Measurements from ENCODE around the gene RGS7BP.
A peak's percentile ranks its signal among the peaks of the same experiment; 100 is the strongest.
"Not testable (repeated sequence)": the region's sequence is repeated elsewhere in the genome, so short reads cannot be mapped to it uniquely, and the experiment has no call there.

RGS7BP gene

DNA sequence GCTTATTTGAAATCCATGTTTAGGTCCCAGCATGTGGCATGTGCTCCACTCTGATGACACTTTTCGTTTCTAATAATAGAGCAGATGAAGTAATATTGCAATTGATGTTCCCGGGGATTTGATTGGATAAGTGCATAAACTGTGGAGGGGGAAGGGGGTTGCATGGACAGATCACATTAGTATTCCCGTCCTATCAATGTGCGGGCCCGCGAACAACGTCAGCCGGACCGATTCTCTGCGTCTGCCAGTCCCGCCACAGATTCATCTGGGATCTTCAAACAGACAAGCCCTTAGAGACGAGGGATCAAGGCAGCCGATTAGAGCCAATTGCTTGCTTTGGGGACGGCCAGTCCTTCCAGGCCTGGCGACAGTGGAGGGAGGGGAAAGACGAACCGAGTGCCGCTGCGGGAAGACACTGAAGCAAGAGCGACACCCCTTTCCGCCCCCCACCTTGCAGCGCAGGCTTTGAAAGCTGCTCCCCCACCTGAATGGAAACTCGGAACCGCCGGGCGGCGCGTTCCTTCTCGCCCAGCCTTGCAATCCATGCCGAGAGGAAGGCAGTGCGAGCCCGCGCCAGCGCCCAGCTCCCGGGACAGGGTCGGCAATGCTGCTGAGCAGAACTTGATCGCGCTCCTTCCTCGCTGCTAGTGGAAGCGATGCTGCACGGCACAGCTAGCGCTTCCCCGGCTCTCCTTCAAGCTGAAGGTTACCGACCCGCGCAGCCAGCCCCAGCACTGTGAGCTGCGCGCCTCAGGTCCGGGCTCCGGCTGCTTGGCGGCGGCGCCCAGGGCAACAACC is at the start of gene RGS7BP:
Gene RGS7BP, plus strand, starts transcription at position 247 of the 798 bp plus-strand sequence. CDS start 610 bp downstream, outside the sequence.
- no peak for DNase-seq

- DNase-seq, result no peak
Measured at GRCh38 chr5:64457846-64458245, 48.0 kb upstream of the RGS7BP start.

GRCh38 chr5:64458948-64459347 is 46.9 kb upstream of the RGS7BP start:
- DNase-seq, result no peak

GRCh38 chr5:64462391-64462790 is 43.4 kb upstream of the RGS7BP start:
- no peak for DNase-seq

DNA sequence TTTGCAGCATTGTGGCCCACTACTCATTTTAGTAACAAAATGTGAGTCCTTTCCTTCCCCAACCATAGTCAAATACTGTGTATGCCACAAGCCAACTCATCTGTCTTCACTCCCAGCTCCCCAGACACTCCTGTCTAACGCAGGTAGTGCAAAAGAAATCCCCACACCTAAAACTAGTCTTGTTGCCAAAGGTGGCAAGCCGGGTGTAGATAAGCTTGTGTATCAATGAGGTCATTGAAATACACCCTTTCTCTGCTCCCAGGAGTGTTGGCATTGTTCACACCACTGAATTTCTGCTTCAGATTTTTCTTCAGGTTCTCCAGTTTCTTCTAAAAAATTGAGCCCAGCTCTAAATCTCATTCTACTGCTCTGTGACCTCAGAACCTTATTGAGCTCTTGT is 19.7 kb upstream of the RGS7BP start:
- DNase-seq, result no peak

DNA sequence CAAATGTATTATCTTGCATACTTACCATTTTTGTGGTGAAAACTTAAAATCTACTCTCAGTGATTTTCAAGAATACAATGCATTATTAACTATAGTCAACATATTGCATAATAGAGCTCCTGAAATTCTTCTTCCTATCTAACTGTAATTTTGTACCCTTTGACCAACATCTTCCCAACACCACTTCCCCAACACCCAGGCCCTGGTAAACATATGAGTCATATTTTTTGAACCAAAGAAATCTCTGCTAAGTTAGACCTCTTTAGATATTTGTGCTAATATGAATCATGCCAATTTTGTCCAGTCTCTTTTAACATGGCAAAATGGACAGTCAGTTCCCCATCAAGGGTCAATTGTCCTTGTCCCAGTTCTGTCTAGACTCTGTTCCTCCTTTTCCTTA is 18.5 kb upstream of the RGS7BP start:
- no peak for DNase-seq

DNA sequence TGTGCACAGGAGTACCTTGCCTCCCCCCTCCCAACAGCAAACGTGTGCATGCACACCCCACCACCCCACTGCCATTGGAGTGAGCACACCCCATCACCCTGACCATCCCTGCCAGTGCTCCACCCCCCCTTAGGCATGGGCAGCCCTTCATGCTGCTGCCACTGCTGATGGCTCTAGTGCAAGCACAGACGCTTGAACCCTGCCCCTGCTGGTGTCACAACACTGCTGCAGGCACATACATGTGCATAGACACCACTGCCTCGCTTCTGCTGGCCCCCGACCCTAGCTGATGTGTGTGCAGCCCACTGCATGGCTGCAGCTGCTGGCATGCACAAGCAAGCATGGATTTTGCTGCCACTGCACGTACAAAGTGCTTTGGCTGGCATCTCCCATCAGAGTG is 16.0 kb upstream of the RGS7BP start:
- DNase-seq, result no peak

GRCh38 chr5:64497386-64497785 is 8.4 kb upstream of the RGS7BP start:
- DNase-seq, result no peak

DNA sequence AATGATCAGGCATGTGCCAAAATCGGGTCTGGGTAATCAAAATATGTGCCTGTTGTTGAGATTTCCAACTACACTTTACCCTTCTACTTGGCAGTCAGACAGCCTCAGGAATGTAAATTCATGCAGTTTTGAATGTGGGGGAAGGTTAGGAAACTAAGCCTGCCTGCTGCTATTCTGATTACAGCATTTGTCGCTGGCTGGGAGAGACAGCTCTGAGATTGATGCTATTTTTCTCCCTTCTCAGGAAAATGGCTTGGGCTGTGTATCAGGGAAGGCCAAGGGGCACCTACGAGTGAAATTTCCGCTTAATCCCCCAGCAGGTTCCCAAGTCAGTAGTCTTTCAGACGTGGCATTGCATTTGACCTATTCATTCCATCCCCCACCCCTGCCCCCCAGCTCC is 3.6 kb upstream of the RGS7BP start:
- DNase-seq, result no peak

- no peak for DNase-seq
Measured at GRCh38 chr5:64506567-64507263, 900 bp downstream of the RGS7BP start.

- DNase-seq, result no peak
Measured at GRCh38 chr5:64507264-64507605, 1.4 kb downstream of the RGS7BP start.

DNA sequence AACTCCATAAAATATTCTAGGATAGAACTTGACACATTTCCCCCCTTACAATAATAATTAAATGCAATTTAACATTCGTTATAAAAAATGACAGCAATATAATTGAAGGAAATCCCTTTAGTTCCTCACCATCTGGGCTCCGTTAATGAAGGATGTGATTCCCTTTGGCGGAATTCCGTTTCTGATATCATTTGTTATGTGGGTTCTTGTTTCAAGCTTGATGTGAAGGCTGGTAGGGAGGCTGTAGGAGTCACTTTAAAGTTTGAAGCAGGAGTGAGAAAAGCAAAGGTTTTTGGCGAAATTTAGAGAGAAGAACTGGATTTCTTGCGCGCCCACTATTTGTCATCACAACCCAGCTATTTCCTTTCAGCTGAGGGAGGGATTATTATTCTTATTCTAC is 4.0 kb downstream of the RGS7BP start:
- DNase-seq, result no peak

DNA sequence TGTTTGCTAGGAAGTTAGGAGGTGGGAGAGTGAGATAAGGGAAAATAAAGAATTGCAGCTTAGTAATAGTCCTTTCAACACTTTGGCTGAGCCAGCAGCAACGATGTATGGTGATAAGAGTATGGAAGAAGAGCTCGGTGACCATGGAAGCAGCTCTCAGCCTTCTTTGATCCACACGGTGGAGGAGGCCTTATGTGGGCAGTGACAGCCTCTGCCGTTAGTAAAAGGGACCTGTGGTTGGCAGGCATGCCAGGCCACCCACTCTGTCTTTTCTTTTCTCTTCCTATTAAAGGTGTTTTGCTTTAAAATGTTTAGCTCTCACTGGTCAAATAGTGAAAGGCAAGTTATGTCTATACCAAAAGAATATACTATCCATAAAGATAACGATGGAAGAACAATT is 7.7 kb downstream of the RGS7BP start:
- DNase-seq, result no peak

GRCh38 chr5:64514612-64515011 is 8.8 kb downstream of the RGS7BP start:
- no peak for DNase-seq

DNA sequence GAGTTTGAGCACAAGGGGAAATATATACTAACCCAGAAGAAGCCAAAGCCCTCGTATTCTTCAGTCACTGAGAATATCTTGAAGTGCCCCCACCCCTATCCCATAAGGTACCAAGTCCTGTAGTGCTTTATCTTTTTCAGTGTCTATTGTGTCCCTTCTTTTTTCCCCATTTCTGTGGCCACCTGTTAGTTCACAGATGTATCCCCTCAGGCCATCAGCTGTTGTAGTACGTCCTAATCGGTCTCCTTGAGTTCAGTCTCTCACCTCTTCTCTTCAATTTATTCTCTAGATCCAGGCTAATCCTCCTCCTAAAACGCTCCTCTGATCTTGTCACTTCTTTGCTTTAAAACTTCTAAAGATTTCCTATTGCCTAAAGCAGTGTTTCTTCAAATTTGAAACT is 10.4 kb downstream of the RGS7BP start:
- DNase-seq, result no peak

- DNase-seq, result no peak
Measured at GRCh38 chr5:64518793-64519192, 13.0 kb downstream of the RGS7BP start.

- DNase-seq, result no peak
Measured at GRCh38 chr5:64519263-64519662, 13.4 kb downstream of the RGS7BP start.

GRCh38 chr5:64526734-64527439 is 21.1 kb downstream of the RGS7BP start:
- no peak for DNase-seq

DNA sequence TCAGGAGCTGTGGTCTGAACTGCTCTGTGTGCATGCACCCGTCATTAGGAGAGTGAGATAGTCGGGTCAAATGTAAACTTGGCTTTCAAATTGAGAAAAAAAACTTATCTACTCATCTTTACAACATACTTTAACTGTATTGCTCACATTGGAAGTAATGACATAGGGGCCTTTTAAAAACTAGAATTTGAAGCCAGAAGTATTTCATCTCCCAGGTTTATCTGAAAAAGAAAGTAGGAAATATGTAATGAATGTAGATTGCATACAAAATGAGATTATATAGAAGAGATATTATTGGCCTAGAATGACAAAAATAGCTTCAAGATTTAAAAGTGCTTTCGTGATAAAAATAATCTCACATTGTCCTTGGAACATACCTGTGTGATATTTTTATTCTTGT is 24.3 kb downstream of the RGS7BP start:
- DNase-seq, result no peak

DNA sequence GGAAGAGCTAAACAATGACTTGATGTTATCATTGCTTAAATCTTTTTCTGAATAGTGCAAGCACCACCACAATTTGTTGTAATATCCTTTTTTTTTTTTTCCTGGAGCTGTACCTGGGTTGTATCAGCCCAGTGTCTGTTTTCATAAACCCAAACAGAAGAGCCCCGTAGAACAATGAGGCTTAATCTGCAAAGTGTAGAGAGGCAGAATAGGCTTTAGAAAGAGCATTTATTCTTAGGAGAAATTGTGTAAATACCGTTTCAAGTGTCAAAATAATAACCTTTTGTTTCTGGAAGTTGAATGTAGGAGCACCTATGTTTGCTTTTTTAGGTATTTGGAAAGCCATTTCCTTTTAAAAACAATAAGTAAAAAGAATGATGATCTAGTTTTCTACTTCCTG is 26.4 kb downstream of the RGS7BP start:
- DNase-seq, result peak; percentile 49

DNA sequence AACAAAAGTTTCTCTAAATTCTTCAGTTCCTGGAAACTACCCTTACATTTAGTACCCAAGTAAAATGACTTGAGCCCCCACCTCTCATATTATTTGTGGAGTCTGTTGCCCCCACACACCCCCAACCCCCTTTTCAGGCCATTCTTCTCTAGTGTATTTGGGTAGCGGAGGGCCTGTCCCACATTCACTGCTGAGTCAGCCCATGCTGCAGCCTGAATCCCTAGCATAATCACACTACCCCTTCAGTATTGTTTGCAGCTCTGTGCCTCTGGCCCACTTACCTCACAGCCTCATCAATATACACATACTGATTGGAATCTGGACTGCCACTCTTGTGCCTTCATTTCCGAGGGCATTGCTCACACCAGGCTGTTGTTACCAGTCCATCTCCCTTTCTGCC is 26.8 kb downstream of the RGS7BP start:
- no peak for DNase-seq

GRCh38 chr5:64534033-64534432 is 28.2 kb downstream of the RGS7BP start:
- DNase-seq, result no peak

DNA sequence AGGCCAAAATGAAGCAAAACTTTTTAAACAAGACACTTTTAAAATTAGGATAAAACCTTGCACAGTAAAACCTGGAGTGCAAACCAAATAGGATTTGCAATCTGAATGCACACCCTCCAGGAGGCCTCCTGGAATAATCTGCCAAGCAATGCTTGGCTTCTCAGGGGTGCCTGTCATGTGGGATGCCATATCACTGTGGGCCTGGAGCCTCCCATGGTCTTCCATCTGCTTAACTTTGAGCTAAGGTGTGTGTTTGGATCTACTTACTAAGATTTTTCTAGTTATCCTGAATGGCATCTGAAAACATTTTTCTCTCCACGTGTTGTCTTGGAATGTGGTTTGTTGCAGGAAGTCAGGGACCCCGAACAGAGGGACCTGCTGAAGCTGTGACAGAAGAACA is 52.1 kb downstream of the RGS7BP start:
- no peak for DNase-seq

- DNase-seq, result not testable (repeated sequence)
Measured at GRCh38 chr5:64558641-64559040, 52.8 kb downstream of the RGS7BP start.
